ENCODE measurements around the gene MYH6. TPM values are rescaled to one million over a fixed set of nuclear protein-coding genes. Genes with fewer than 3 reads are reported as not detected.
"Not testable (repeated sequence)": the region's sequence is repeated elsewhere in the genome, so short reads cannot be mapped to it uniquely, and the experiment has no call there.

MYH6 gene
- total RNA-seq (2014; rRNA removed; shearing (Covaris generic)): not detected in 2 replicates

GRCh38 chr14:23407516-23408306 lies at the start of gene MYH6:
Gene MYH6, minus strand, starts transcription at chr14:23408273. Its CDS starts 1,050 bp downstream, at chr14:23407223.
- DNase-seq: no peak
- peaks cover 3% of the 10 kb centered on the region; the same call in 1 of the 2 replicates for H3K4me1 ChIP-seq
- H3K27ac ChIP-seq: no peak within 1 kb of the TSS
- peaks cover 18% of the 10 kb centered on the region; the same call in 1 of the 2 replicates for H3K27me3 ChIP-seq
- no peaks in the 10 kb centered on the region for H3K9me3 ChIP-seq (replicated peaks)
- H3K4me3 ChIP-seq: no peak within 1 kb of the TSS
- H3K36me3 ChIP-seq: no peaks in the 10 kb centered on the region

GRCh38 chr14:23456883-23457586 lies 49.0 kb upstream of the MYH6 start:
- H3K4me1 ChIP-seq; H3K4me3 ChIP-seq; H3K9me3 ChIP-seq (replicated peaks); H3K36me3 ChIP-seq; H3K27ac ChIP-seq; H3K27me3 ChIP-seq: not testable (repeated sequence)
- DNase-seq: peak in 1 of 2 experiments; percentile 45

GRCh38 chr14:23454445-23454856 lies 46.4 kb upstream of the MYH6 start:
- no peak for DNase-seq
- Histone ChIP-seq H3K36me3 (no peaks in the 10 kb centered on the region), H3K27ac (no peak overlapping the region), H3K4me3 (no peak overlapping the region), H3K27me3 (peaks cover 7% of the 10 kb centered on the region; the same call in 1 of the 2 replicates), H3K4me1 (no peaks in the 10 kb centered on the region), H3K9me3 (replicated peaks) (no peaks in the 10 kb centered on the region)

- Histone ChIP-seq H3K4me1 (no peaks in the 10 kb centered on the region), H3K27ac (no peak overlapping the region), H3K9me3 (replicated peaks) (no peaks in the 10 kb centered on the region), H3K27me3 (peaks cover 9% of the 10 kb centered on the region; the same call in 1 of the 2 replicates), H3K36me3 (no peaks in the 10 kb centered on the region), H3K4me3 (no peak overlapping the region)
- DNase-seq: no peak
Measured at GRCh38 chr14:23452237-23452636, 44.2 kb upstream of the MYH6 start.

- DNase-seq: no peak
- Histone ChIP-seq H3K4me3 (no peak overlapping the region), H3K27me3 (peaks cover 9% of the 10 kb centered on the region; the same call in 1 of the 2 replicates), H3K27ac (no peak overlapping the region), H3K4me1 (no peaks in the 10 kb centered on the region), H3K9me3 (replicated peaks) (no peaks in the 10 kb centered on the region), H3K36me3 (no peaks in the 10 kb centered on the region)
Measured at GRCh38 chr14:23450379-23450778, 42.3 kb upstream of the MYH6 start.

- Histone ChIP-seq H3K4me1 (peaks cover 3% of the 10 kb centered on the region), H3K27me3 (peaks cover 9% of the 10 kb centered on the region; the same call in 1 of the 2 replicates), H3K4me3 (no peak overlapping the region), H3K27ac (no peak overlapping the region), H3K36me3 (no peaks in the 10 kb centered on the region), H3K9me3 (replicated peaks) (no peaks in the 10 kb centered on the region)
- DNase-seq: no peak
Measured at GRCh38 chr14:23449314-23449713, 41.2 kb upstream of the MYH6 start.

- H3K9me3 ChIP-seq (replicated peaks): no peaks in the 10 kb centered on the region
- no peaks in the 10 kb centered on the region for H3K36me3 ChIP-seq
Measured at GRCh38 chr14:23447361-23448350, 39.6 kb upstream of the MYH6 start.

GRCh38 chr14:23446291-23446851 lies 38.3 kb upstream of the MYH6 start:
- Histone ChIP-seq H3K4me3 (no peak overlapping the region), H3K27me3 (peaks cover 8% of the 10 kb centered on the region; the same call in 1 of the 2 replicates), H3K27ac (no peak overlapping the region), H3K4me1 (peaks cover 16% of the 10 kb centered on the region), H3K36me3 (no peaks in the 10 kb centered on the region), H3K9me3 (replicated peaks) (no peaks in the 10 kb centered on the region)
- no peak for DNase-seq

More at GRCh38 chr14:23447361-23448350, 39.6 kb upstream of the MYH6 start:
- H3K27me3 ChIP-seq: peaks cover 9% of the 10 kb centered on the region; the same call in 1 of the 2 replicates
- no peak for DNase-seq
- no peak overlapping the region for H3K4me3 ChIP-seq
- peaks cover 16% of the 10 kb centered on the region for H3K4me1 ChIP-seq
- H3K27ac ChIP-seq: no peak overlapping the region

- no peak for DNase-seq
Measured at GRCh38 chr14:23445773-23446172, 37.7 kb upstream of the MYH6 start.

GRCh38 chr14:23444314-23444713 lies 36.2 kb upstream of the MYH6 start:
- Histone ChIP-seq H3K4me1 (peaks cover 25% of the 10 kb centered on the region), H3K9me3 (replicated peaks) (no peaks in the 10 kb centered on the region), H3K4me3 (no peak overlapping the region), H3K27me3 (0 out of 2 replicates have a peak, but pooled peaks cover under 1% of the 10 kb centered on the region), H3K27ac (peak overlapping the region; percentile 16; the same call in 1 of the 2 replicates), H3K36me3 (no peaks in the 10 kb centered on the region)
- peak in 1 of 2 experiments; percentile 44 for DNase-seq

More at GRCh38 chr14:23445773-23446172, 37.7 kb upstream of the MYH6 start:
- Histone ChIP-seq H3K4me1 (peaks cover 22% of the 10 kb centered on the region), H3K27me3 (peaks cover 3% of the 10 kb centered on the region; the same call in 1 of the 2 replicates), H3K4me3 (no peak overlapping the region), H3K9me3 (replicated peaks) (no peaks in the 10 kb centered on the region), H3K36me3 (no peaks in the 10 kb centered on the region), H3K27ac (no peak overlapping the region)

- peak in 1 of 2 experiments; percentile 46 for DNase-seq
- peak overlapping the region; percentile 16; the same call in 1 of the 2 replicates for H3K27ac ChIP-seq
Measured at GRCh38 chr14:23443881-23444280, 35.8 kb upstream of the MYH6 start.

GRCh38 chr14:23443411-23443812 lies 35.3 kb upstream of the MYH6 start:
- DNase-seq: no peak
- Histone ChIP-seq H3K4me1 (peaks cover 32% of the 10 kb centered on the region), H3K4me3 (no peak overlapping the region), H3K27ac (peak overlapping the region; percentile 16; the same call in 1 of the 2 replicates), H3K9me3 (replicated peaks) (no peaks in the 10 kb centered on the region), H3K27me3 (no peaks in the 10 kb centered on the region), H3K36me3 (no peaks in the 10 kb centered on the region)

More at GRCh38 chr14:23443881-23444280, 35.8 kb upstream of the MYH6 start:
- Histone ChIP-seq H3K36me3 (no peaks in the 10 kb centered on the region), H3K4me1 (peaks cover 29% of the 10 kb centered on the region), H3K4me3 (no peak overlapping the region), H3K9me3 (replicated peaks) (no peaks in the 10 kb centered on the region), H3K27me3 (no peaks in the 10 kb centered on the region)

- Histone ChIP-seq H3K36me3 (no peaks in the 10 kb centered on the region), H3K9me3 (replicated peaks) (no peaks in the 10 kb centered on the region), H3K4me1 (peaks cover 37% of the 10 kb centered on the region), H3K27ac (no peak overlapping the region), H3K27me3 (no peaks in the 10 kb centered on the region), H3K4me3 (no peak overlapping the region)
- DNase-seq: no peak
Measured at GRCh38 chr14:23442721-23443356, 34.8 kb upstream of the MYH6 start.

Measured in SJCRH30 (cell line).